PFSK-1 (cell line): ENCODE results near the gene ARHGAP19.

Source experiments
- FOXP2 ChIP-seq: optimal IDR thresholded peaks from 2 replicates; pipeline ENCODE3; 2011; ENCODE audit warnings: borderline replicate concordance, control low read depth, inconsistent platforms; ENCODE audit not compliant: insufficient read depth; ENCODE audit errors: extremely low read length, extremely low read depth
- POLR2AphosphoS5 ChIP-seq: IDR thresholded peaks from 2 replicates; pipeline ENCODE4 v1.6.1; 2012; ENCODE audit warnings: low read depth, mild to moderate bottlenecking, control low read depth, low read length, moderate library complexity
- REST ChIP-seq, 2 experiments: IDR thresholded peaks; 2 replicates each; pipeline versions ENCODE4 v1.6.1 to v1.8.0; 2011 to 2012; ENCODE audit warnings: low read depth in 2 of 2, low read length in 2 of 2, control low read depth in 1 of 2, inconsistent platforms in 1 of 2, mild to moderate bottlenecking in 1 of 2, moderate library complexity in 1 of 2; ENCODE audit not compliant: insufficient read depth in 1 of 2
- SIN3A ChIP-seq: IDR thresholded peaks from 2 replicates; pipeline ENCODE4 v1.6.1; 2012; ENCODE audit warnings: mild to moderate bottlenecking, low read length, moderate library complexity, borderline replicate concordance; ENCODE audit not compliant: insufficient read depth
- TAF1 ChIP-seq: IDR thresholded peaks from 2 replicates; pipeline ENCODE4 v1.6.1; 2012; ENCODE audit warnings: low read length, control low read depth, borderline replicate concordance; ENCODE audit not compliant: insufficient read depth

Gene ARHGAP19

GRCh38 chr10:97314671-97315070, 22.2 kb upstream of the ARHGAP19 start:
- no peak for TF ChIP-seq FOXP2
- no peak for TF ChIP-seq TAF1
- TF ChIP-seq REST (IDR thresholded peaks at IDR 0.05; ENCODE audit: insufficient read depth in 1 of 2, low read depth in 2 of 2, low read length in 2 of 2): no peak
- TF ChIP-seq POLR2AphosphoS5: no peak
- no peak for TF ChIP-seq SIN3A

- no peak for TF ChIP-seq SIN3A
- no peak for TF ChIP-seq FOXP2
- TF ChIP-seq REST (IDR thresholded peaks at IDR 0.05; ENCODE audit: insufficient read depth in 1 of 2, low read depth in 2 of 2, low read length in 2 of 2): no peak
- no peak for TF ChIP-seq POLR2AphosphoS5
- TF ChIP-seq TAF1: no peak
Measured at GRCh38 chr10:97312897-97313296, 20.5 kb upstream of the ARHGAP19 start.

- TF ChIP-seq SIN3A (no peak), REST (IDR thresholded peaks at IDR 0.05; ENCODE audit: insufficient read depth in 1 of 2, low read depth in 2 of 2, low read length in 2 of 2) (no peak), POLR2AphosphoS5 (no peak), FOXP2 (no peak), TAF1 (no peak)
Measured at GRCh38 chr10:97311111-97311626, 18.7 kb upstream of the ARHGAP19 start.

- TF ChIP-seq POLR2AphosphoS5: no peak
Measured at GRCh38 chr10:97307866-97308780, 15.7 kb upstream of the ARHGAP19 start.

- TF ChIP-seq SIN3A (no peak), FOXP2 (no peak), POLR2AphosphoS5 (no peak), REST (IDR thresholded peaks at IDR 0.05; ENCODE audit: insufficient read depth in 1 of 2, low read depth in 2 of 2, low read length in 2 of 2) (no peak), TAF1 (no peak)
Measured at GRCh38 chr10:97307441-97307840, 15.0 kb upstream of the ARHGAP19 start.
